HG02938 (cell line): ENCODE measurements around the gene TSEN15.

Experiments used
- ATAC-seq: cut with Tn5 transposase; IDR thresholded peaks from one replicate; pipeline ENCODE4 v1.9.1; 2021; ENCODE audit warnings: mild to moderate bottlenecking, moderate library complexity; ENCODE audit not compliant: unreplicated experiment

The TSEN15 gene

DNA sequence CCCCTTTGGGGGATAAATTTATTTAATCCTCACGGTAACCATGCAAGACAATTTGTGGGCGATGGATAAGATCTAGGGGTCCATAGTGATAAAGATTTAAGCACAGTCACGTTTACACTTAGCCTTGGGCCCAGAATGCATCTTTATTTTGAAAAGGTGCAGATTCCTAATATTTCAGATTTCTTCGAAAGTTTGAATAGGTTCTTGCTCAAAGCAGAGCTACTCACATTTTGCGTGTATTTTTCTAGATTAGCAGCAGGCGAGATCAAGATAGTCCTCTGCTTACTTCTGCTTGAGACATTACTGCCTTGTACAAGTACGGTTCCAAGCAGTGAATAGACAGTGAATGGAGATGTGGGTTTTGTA is 647 bp downstream of the TSEN15 start:
- ATAC-seq: no peak

DNA sequence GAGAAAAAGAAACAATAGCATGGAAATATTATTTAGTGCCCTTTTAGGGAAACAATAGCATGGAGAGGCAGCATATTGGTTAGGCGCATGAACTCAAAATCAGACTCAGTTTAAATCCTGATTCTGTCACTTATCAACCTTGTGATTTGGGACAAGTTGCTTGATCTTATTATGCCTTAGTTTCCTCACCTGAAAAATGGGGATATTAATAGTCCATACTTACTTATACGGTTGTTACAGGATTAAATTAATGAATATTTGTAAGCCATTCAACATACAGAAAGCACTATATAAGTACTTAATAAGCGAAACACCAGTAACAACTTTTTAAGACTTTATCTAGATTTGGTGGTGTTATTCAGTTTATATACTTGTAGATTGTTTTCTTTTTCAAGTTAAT is 1.2 kb downstream of the TSEN15 start:
- no peak for ATAC-seq

GRCh38 chr1:184053881-184054280 is 2.4 kb downstream of the TSEN15 start:
- no peak for ATAC-seq

DNA sequence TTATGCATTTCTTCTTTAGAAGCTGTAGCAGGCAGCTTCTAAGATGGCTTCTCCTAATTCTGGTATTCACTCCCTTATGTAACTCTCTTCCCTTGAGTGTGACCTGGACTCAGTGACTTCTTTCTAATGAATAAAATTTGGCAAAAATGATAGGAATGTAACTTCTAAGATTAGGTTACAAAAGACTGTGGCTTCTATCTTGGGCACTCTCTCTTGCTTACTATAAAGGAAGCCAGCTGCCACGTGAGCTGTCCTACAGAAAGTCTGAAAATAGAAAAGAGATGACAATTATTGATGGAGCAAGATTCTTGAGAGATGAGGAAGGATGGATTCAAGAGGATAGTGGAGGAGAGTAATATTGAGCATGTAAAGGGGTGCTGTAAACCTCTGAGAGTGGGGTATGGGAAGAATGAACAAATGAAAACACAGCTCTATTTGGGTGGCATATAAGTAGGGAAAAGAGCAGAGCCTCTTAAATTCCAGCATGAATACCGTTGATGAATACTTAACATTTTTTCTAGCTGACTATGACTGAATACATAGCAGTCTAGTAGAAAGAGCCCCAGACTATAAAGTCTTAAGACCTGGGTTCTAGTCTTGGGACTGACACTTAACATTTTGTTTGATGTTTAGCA is 5.5 kb downstream of the TSEN15 start:
- ATAC-seq: no peak

- ATAC-seq: no peak
Observed at GRCh38 chr1:184059887-184060286, 8.4 kb downstream of the TSEN15 start.

GRCh38 chr1:184060316-184060715 is 8.8 kb downstream of the TSEN15 start:
- no peak for ATAC-seq

- ATAC-seq: no peak
Observed at GRCh38 chr1:184061396-184062003, 10.0 kb downstream of the TSEN15 start.

DNA sequence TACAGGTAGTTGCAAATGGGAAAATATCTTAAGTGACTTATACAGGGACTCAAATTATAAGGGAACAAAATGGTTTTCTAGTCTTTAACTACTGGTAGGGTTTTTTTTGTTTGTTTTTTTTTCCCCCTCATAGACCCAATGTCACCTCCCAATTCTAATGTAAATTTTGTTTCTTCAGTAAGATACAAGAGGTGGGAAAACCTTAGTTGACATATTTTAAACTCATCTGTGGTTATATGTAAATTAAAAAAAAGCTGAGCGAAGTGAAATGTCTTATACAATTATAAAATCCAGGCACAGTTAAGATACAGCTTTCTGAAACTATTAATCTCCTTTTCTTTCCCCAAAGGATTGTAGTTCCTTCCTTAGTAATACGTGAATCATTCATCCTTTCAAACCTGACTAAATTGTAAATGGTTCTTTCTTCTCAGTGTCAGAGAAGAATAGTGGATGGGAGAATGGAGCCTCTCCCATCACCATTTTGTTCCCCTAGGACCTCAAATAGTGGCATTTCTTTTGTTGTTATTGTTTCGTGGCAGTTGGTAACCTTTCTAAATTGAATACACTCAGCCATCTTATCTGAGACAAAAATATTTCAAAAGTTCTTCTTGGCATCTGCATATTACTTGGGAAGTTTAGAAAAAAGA is 11.2 kb downstream of the TSEN15 start:
- no peak for ATAC-seq

DNA sequence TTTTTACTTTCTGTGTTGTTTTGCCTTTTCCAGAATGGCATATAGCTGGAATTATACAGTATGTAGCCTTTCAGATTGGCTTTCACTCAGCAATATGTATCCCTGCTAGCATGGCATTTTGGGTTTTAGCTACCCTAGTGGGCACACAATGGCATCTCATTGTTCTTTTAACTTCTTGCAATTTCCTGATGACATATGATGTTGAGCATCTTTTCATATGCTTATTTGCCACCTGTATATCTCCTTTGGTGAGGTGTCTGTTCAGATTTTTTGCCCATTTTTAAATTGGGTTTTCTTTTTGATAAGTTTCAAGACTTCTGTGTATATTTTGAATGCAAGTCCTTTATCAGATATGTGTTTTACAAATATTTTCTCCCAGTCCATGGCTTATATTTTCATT is 14.0 kb downstream of the TSEN15 start:
- no peak for ATAC-seq

- no peak for ATAC-seq
Observed at GRCh38 chr1:184068354-184068753, 16.8 kb downstream of the TSEN15 start.

GRCh38 chr1:184069675-184070074 is 18.1 kb downstream of the TSEN15 start:
- no peak for ATAC-seq

GRCh38 chr1:184072376-184072775 is 20.8 kb downstream of the TSEN15 start:
- no peak for ATAC-seq

DNA sequence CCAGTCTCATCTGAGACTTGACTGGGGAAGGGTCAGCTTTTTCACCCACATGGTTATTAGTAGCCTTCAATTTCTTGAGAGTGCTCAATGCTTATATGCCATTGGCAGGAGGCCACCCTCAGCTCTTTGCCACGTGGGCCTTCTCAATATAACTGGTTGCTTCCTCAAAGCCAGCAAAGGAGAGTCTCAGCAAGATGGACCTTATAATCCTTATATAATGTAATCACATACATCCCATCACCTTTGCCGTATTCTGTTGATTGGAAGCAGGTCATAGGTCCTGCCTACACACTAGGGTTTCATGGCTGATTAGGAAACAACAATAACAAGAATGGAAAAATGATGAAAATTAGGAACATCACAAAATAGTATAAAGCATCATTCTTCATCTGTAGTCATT is 22.9 kb downstream of the TSEN15 start:
- ATAC-seq: no peak

DNA sequence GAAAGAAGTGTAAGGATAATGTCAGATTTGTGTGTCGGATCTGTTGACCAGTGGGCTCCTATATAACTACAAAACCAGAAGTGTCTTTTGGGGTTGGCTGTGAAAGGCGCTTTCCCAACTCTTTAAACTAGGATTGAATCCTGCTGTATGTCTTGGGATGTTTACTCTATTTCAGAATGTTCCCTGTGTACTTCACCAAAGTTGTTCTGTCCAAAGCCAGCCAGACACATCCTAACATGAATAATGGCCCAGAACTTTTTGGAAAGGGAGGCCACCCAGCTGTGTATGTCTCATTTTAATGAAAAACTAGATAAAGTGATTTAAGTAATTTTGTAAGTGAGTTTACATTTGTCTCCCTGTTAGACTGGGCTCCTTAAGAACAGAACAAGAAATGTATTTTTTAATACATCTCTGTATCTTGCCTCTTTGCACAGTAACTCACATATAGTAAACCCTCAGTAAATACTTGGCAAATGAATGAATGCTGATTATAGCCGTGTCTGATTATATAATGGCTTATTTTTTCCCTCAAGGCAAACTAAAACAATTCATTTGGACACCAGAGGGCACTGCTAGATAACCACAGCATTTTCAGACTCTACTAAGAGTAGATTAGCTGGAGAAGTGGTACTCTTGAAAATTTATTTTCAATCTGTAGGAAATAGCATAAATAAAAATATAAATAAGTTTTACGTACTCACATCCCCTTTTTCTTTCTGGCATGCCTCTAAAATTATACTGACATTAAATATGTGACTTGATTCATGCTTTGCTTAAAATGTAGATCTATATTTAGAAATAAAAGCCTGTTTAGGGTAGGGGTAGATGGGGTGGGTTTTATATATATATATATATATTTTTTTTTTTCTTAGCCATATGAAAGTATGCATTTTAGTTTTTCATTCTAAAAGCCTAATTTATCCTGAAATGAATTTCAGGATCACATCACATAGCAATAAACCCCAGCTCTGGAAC is 23.8 kb downstream of the TSEN15 start:
- ATAC-seq: no peak

- ATAC-seq: no peak
Observed at GRCh38 chr1:184078564-184079249, 27.2 kb downstream of the TSEN15 start.

DNA sequence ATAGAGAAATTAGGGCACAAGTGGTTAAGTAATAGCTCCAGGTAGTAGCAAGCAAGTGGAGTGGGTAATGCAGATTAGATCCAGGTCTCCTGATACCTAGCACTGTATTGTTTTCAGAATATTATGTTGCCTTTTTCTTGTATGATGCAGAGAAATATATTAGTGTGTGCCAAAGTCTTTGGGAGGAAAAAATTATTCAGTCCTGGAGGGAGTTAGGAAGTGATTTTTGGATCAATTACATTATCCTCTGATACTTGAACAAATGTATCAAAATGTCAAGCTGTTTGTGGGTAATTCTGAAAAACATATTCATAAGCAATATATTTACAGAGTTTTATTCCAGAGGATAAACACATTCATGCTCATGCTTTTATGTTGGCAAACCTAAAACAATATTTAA is 28.8 kb downstream of the TSEN15 start:
- no peak for ATAC-seq

DNA sequence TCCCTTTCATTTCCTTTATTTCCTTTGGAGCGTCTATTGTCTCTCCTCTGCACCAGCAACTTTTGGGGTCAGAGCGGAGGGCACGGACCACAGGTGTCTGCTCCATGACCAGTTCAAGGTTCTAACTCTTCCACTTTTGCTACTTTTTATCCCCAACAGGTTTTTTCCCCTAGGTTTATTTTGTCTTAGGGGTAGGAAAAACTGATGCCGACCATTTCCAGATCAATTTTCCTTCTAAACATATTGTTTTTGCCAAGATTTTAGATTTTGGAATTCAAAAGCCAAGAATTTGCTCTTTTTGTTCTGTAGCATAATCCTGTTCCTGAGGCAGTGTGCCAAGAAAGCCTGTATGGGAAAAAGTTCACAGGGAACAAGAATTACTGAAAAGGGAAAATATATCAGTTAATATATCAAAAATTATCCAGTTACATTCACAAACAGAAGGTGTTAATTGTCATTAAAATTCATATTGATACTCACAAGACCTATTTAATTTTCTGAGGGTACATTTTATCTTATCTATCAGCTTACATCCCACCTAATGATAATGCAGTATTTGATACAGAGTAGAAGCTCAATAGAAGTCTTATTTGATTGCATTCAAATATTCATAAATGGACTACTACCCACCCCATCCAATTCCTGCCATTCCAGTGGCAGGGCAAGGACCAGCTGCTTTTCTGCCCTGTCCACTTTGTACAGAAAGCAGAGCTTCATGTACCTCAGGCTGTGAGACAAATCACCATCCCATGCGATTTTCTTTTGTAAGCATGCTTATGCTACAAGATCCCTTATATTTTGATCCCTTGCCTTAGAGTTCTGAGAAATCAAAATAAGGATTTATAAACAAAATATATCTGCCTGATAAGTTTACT is 31.2 kb downstream of the TSEN15 start:
- ATAC-seq: no peak

GRCh38 chr1:184085667-184086066 is 34.1 kb downstream of the TSEN15 start:
- ATAC-seq: no peak

DNA sequence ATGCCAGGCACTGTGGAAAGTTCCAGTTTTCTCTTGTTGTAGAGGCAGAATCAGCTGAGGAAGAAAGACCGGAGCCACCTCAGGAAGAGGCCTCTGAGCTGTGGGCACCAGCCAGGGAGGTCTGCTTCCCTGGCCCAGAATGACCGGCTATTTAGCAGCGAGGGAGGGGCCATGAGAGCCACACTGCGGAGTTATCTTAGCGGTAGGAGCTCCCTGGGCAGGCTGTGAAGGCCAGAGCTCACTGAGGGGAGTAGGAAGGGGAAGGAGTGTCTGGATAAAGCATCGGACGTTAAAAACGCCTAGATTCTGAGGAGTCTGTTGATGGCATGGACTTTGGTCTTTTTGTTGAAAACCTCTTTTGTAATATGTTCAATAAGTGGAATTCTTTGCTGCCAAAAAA is 36.5 kb downstream of the TSEN15 start:
- ATAC-seq: no peak

DNA sequence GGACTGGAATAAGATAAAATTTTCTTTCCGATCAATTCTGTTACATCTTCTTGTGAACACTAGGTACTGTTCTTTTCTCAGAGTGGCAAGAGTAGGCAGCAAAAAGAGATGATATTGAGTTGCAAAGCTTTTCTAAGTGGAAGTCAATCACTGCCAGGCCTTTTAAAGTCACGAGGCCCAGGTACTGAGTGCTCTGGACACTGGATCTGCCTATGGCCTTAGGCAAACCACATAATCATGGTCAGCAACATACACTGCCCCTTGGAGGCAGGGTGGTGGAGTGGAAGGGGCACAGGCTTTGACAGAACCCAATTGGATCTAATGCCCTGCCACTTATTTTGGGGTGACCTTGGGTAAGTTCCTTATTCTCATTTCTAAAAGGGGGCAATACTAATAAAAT is 41.5 kb downstream of the TSEN15 start:
- ATAC-seq: no peak
